ENCODE data around the gene ZNF764. TPM values are rescaled to one million over a fixed set of nuclear protein-coding genes. Genes with fewer than 3 reads are reported as not detected.

Gene ZNF764
- 1 to 10 TPM; 5.0 to 6.8 TPM for total RNA-seq
- 1 to 10 TPM; 1.6 to 3.4 TPM for polyA plus RNA-seq

GRCh38 chr16:30557957-30558788 lies at the start of gene ZNF764:
ZNF764 (minus strand) TSS chr16:30558374; CDS start chr16:30558182, 192 bp downstream.
- DNase-seq (ENCODE audit: low spot score): peak; percentile 95
- H3K27ac ChIP-seq (ENCODE audit: low read depth in 1 of 2, low read length in 2 of 2): peak within 1 kb of the TSS; percentile 91 to 94
- H3K9me3 ChIP-seq (ENCODE audit: control insufficient read depth in 4 of 4, low read length in 3 of 4): no peaks in the 10 kb centered on the region
- peaks cover 2 to 20% (median 11%) of the 10 kb centered on the region in 4 donors for H3K4me1 ChIP-seq (ENCODE audit: control insufficient read depth in 4 of 4, insufficient read depth in 4 of 4, low read length in 3 of 4)
- peak within 1 kb of the TSS; percentile 44 to 52 for H3K9ac ChIP-seq (ENCODE audit: low read depth in 1 of 2, low read length in 2 of 2)
- H3K36me3 ChIP-seq (ENCODE audit: control insufficient read depth in 4 of 4, insufficient read depth in 3 of 4, low read depth in 1 of 4, low read length in 3 of 4): peaks cover 5 to 11% (median 6%) of the 10 kb centered on the region in 4 donors
- H3K4me3 ChIP-seq (ENCODE audit: low read depth in 1 of 3, low read length in 3 of 3): peak within 1 kb of the TSS; percentile 68 to 83 (median 68)
- H3K27me3 ChIP-seq (ENCODE audit: control insufficient read depth in 4 of 4, insufficient read depth in 4 of 4, low read length in 3 of 4): no peaks in the 10 kb centered on the region
- under 1% methylated on average over 74 of the region's 74 CpGs for WGBS
- peak; percentile 96 to 97 for TF ChIP-seq JUND (IDR thresholded peaks at IDR 0.05)
- TF ChIP-seq TAF1 (conservative IDR thresholded peaks at IDR 0.05): peak; percentile 55
- peak; percentile 95 for TF ChIP-seq ZBTB33 (IDR thresholded peaks at IDR 0.05)
- TF ChIP-seq, protein P1, sequence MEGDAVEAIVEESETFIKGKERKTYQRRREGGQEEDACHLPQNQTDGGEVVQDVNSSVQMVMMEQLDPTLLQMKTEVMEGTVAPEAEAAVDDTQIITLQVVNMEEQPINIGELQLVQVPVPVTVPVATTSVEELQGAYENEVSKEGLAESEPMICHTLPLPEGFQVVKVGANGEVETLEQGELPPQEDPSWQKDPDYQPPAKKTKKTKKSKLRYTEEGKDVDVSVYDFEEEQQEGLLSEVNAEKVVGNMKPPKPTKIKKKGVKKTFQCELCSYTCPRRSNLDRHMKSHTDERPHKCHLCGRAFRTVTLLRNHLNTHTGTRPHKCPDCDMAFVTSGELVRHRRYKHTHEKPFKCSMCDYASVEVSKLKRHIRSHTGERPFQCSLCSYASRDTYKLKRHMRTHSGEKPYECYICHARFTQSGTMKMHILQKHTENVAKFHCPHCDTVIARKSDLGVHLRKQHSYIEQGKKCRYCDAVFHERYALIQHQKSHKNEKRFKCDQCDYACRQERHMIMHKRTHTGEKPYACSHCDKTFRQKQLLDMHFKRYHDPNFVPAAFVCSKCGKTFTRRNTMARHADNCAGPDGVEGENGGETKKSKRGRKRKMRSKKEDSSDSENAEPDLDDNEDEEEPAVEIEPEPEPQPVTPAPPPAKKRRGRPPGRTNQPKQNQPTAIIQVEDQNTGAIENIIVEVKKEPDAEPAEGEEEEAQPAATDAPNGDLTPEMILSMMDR (IDR thresholded peaks at IDR 0.05; ENCODE audit: low read depth, low read length, missing input control): no peak
- peak; percentile 100 for TF ChIP-seq YY1 (IDR thresholded peaks at IDR 0.05)
- TF ChIP-seq EGR1 (IDR thresholded peaks at IDR 0.05; ENCODE audit: low read depth in 2 of 2): peak; percentile 94 to 96
- peak; percentile 47 to 76 for TF ChIP-seq GABPA (IDR thresholded peaks at IDR 0.05 in 1 of 2, conservative IDR thresholded peaks at IDR 0.05 in 1 of 2)
- TF ChIP-seq RAD21 (IDR thresholded peaks at IDR 0.05): peak; percentile 58 to 65
- TF ChIP-seq HNF4A (conservative IDR thresholded peaks at IDR 0.05): peak; percentile 85 to 91
- TF ChIP-seq FOXA1 (IDR thresholded peaks at IDR 0.05): peak; percentile 71
- TF ChIP-seq ATF3 (IDR thresholded peaks at IDR 0.05): peak; percentile 93
- peak; percentile 67 to 77 for TF ChIP-seq RXRA (IDR thresholded peaks at IDR 0.05)
- peak; percentile 98 for TF ChIP-seq NR2F2 (IDR thresholded peaks at IDR 0.05)
- peak; percentile 80 for TF ChIP-seq HNF4G (IDR thresholded peaks at IDR 0.05)
- TF ChIP-seq MAX (IDR thresholded peaks at IDR 0.05): peak; percentile 79
- TF ChIP-seq FOXA2 (IDR thresholded peaks at IDR 0.05): peak; percentile 9
- TF ChIP-seq, protein P2, sequence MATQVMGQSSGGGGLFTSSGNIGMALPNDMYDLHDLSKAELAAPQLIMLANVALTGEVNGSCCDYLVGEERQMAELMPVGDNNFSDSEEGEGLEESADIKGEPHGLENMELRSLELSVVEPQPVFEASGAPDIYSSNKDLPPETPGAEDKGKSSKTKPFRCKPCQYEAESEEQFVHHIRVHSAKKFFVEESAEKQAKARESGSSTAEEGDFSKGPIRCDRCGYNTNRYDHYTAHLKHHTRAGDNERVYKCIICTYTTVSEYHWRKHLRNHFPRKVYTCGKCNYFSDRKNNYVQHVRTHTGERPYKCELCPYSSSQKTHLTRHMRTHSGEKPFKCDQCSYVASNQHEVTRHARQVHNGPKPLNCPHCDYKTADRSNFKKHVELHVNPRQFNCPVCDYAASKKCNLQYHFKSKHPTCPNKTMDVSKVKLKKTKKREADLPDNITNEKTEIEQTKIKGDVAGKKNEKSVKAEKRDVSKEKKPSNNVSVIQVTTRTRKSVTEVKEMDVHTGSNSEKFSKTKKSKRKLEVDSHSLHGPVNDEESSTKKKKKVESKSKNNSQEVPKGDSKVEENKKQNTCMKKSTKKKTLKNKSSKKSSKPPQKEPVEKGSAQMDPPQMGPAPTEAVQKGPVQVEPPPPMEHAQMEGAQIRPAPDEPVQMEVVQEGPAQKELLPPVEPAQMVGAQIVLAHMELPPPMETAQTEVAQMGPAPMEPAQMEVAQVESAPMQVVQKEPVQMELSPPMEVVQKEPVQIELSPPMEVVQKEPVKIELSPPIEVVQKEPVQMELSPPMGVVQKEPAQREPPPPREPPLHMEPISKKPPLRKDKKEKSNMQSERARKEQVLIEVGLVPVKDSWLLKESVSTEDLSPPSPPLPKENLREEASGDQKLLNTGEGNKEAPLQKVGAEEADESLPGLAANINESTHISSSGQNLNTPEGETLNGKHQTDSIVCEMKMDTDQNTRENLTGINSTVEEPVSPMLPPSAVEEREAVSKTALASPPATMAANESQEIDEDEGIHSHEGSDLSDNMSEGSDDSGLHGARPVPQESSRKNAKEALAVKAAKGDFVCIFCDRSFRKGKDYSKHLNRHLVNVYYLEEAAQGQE (IDR thresholded peaks at IDR 0.05): peak; percentile 90
- TF ChIP-seq SP1 (IDR thresholded peaks at IDR 0.05): peak; percentile 93
